OCI-LY7 (cell line): ENCODE results near the gene CYBB. TPM values are rescaled to one million over a fixed set of nuclear protein-coding genes. Genes with fewer than 3 reads are reported as not detected.
A peak's percentile ranks its signal among the peaks of the same experiment; 100 is the strongest.

Experiments used
- BruUV-seq: library from RNA; stranded (reverse); fragments of 400-500 nt; replicated peaks from 2 replicates; lab custom pipeline; 2021; lab: Mats Ljungman, UMichigan
- CTCF ChIA-PET: fragments of 300-600 bp; sonication (Branson Sonifier 250); formaldehyde crosslinking; loops from one replicate; lab custom pipeline; 2022; ENCODE audit warnings: antibody characterized with exemption; ENCODE audit not compliant: unreplicated experiment; lab: Charles Lee
- POLR2A ChIA-PET: fragments of 300-600 bp; sonication (Branson Sonifier 250); formaldehyde crosslinking; loops from one replicate; lab custom pipeline; 2022; ENCODE audit warnings: antibody characterized with exemption; lab: Charles Lee
- DNase-seq: peaks from one replicate; pipeline ENCODE4 v3.0.0-alpha.2; 2015; ENCODE audit warnings: low spot score
- H2AFZ ChIP-seq: fragments of 200-600 bp; sonication (generic), shearing (Covaris generic); 2 replicates; pipeline ENCODE4 v1.6.1; 2014; ENCODE audit warnings: mild to moderate bottlenecking, antibody characterized with exemption, low read length, moderate library complexity
- H3K27ac ChIP-seq: fragments of 200-600 bp; sonication (generic); 2 replicates; pipeline ENCODE4 v1.5.1; 2014; ENCODE audit warnings: mixed run types, low read depth, mild to moderate bottlenecking, moderate library complexity, low read length, inconsistent platforms; ENCODE audit not compliant: poor library complexity, severe bottlenecking
- H3K36me3 ChIP-seq: fragments of 200-600 bp; sonication (generic); 2 replicates; pipeline ENCODE4 v1.6.1; 2014; ENCODE audit warnings: mild to moderate bottlenecking, antibody characterized with exemption, low read length, moderate library complexity, mixed read lengths; ENCODE audit not compliant: insufficient read depth
- H3K4me1 ChIP-seq: fragments of 200-600 bp; sonication (generic); 2 replicates; pipeline ENCODE4 v1.5.1; 2014; ENCODE audit warnings: mild to moderate bottlenecking, low read length; ENCODE audit not compliant: insufficient read depth, poor library complexity, severe bottlenecking
- H3K4me2 ChIP-seq: fragments of 200-600 bp; sonication (generic); 2 replicates; pipeline ENCODE4 v1.6.1; 2014; ENCODE audit warnings: mild to moderate bottlenecking, low read length
- H3K4me3 ChIP-seq: fragments of 200-600 bp; sonication (generic); 2 replicates; pipeline ENCODE4 v1.5.1; 2014; ENCODE audit warnings: mild to moderate bottlenecking, low read depth, low read length; ENCODE audit not compliant: poor library complexity, severe bottlenecking
- H3K79me2 ChIP-seq: fragments of 200-600 bp; sonication (generic); 2 replicates; pipeline ENCODE4 v1.6.1; 2016; ENCODE audit warnings: low read depth, mild to moderate bottlenecking, low read length, moderate library complexity, mixed read lengths; ENCODE audit not compliant: insufficient read depth
- H3K9me2 ChIP-seq: fragments of 200-600 bp; sonication (generic); 2 replicates; pipeline ENCODE4 v1.6.1; 2016; ENCODE audit warnings: mild to moderate bottlenecking, low read length, mixed read lengths; ENCODE audit not compliant: insufficient read depth
- H3K9me3 ChIP-seq: fragments of 200-600 bp; sonication (generic); 2 replicates; pipeline ENCODE4 v1.6.1; 2014; ENCODE audit warnings: mild to moderate bottlenecking, mixed run types, low read length, mixed read lengths
- H4K20me1 ChIP-seq: fragments of 200-600 bp; sonication (generic); 2 replicates; pipeline ENCODE4 v1.6.1; 2014; ENCODE audit warnings: mild to moderate bottlenecking, antibody characterized with exemption, low read length, moderate library complexity, mixed read lengths; ENCODE audit not compliant: insufficient read depth
- EZH2phosphoT487 ChIP-seq: fragments of 200-600 bp; sonication (generic); IDR thresholded peaks from 2 replicates; pipeline ENCODE4 v1.6.1; 2018; ENCODE audit warnings: low read depth, borderline replicate concordance, mild to moderate bottlenecking, mixed run types, antibody characterized with exemption, low read length, moderate library complexity, mixed read lengths
- intact Hi-C: fragments of 100-400 bp; cut with micrococcal nuclease; formaldehyde crosslinking; loops from one replicate; pipeline ENCODE4 v1.10.0; 2022; ENCODE audit not compliant: unreplicated experiment
- total RNA-seq, 2 experiments: library from RNA; depleted of rRNA in 1 of 2; stranded (reverse); fragments of >200 nt in 1 of 2; shearing (Covaris generic) in 1 of 2; gene quantifications; 2 replicates each; pipeline ENCODE4 v1.2.3, GENCODE V29; 2014 to 2022
- TF ChIP-seq, protein P1 (sequence below): fragments of 200-600 bp; sonication (generic); conservative IDR thresholded peaks from 2 replicates; pipeline ENCODE4 v1.5.1; 2014; ENCODE audit warnings: mild to moderate bottlenecking, antibody characterized with exemption, low read length, moderate library complexity, mixed read lengths

Gene CYBB
- total RNA-seq, 2 experiments from 2014 or later: 25.4 to 38.3 TPM

DNA sequence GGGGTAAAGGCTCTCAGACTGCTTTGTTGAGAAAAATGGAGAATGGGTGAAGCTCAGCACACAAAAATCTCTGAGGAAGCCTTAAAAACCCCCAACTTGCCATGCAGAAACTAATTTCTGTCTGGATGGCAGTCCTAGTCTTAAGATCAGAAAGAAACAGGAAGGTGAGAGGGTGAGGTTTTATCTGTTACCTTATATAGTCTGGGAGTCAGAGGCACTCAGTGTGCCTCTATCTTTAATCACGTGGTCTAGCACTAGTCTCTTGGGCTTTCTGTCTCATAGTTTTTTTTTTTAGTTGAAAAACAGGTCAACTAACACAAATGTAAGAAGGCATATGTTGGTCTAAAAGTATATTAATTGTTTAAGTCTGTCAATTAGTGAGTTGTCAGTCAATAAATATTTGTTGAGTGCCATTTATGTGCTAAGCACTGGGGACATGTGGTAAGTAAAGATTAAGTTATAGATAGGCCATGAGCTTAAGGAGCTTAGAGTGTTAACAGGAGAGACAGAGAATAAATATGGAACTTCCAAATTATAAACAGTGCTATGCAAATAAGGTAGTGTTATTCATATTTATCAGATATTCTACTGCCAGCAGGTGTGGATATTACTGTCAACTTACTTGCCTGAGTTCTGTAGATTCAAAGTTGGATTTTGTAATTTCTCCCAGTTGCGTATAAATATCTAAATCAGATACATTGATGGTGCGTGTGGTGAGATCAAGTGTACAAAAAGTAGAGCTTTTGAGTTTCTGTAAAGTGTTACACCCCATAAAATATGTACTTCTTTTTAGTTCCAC is 7.0 kb downstream of the CYBB start:
- H3K4me2 ChIP-seq: peak overlapping the region; percentile 87
- intact Hi-C loops: loop anchor here (1.0 to 10.0 kb wide), 3 partner anchors 32 to 1018 kb away; partner anchors contain the start of gene MID1IP1
- POLR2A ChIA-PET: interaction anchor here (0.6 to 10.7 kb wide), 12 partner anchors 7 to 36 kb away, joined by 3 to 85 read pairs (median 6); partner anchors contain the start of gene CYBB
- CTCF ChIA-PET: interaction anchor here (1.4 to 1.8 kb wide), 2 partner anchors 10 to 41 kb away, joined by 5 to 7 read pairs; no protein-coding TSS in a partner anchor
- 0 out of 2 replicates have a peak overlapping the region, but pooled peaks have one; percentile 2 for H2AFZ ChIP-seq
- BruUV-seq: TSS peak; percentile 96
- H3K9me2 ChIP-seq: no peaks in the 10 kb centered on the region
- peaks cover 85% of the 10 kb centered on the region for H3K4me1 ChIP-seq
- TF ChIP-seq EZH2phosphoT487: no peak
- TF ChIP-seq, protein P1, sequence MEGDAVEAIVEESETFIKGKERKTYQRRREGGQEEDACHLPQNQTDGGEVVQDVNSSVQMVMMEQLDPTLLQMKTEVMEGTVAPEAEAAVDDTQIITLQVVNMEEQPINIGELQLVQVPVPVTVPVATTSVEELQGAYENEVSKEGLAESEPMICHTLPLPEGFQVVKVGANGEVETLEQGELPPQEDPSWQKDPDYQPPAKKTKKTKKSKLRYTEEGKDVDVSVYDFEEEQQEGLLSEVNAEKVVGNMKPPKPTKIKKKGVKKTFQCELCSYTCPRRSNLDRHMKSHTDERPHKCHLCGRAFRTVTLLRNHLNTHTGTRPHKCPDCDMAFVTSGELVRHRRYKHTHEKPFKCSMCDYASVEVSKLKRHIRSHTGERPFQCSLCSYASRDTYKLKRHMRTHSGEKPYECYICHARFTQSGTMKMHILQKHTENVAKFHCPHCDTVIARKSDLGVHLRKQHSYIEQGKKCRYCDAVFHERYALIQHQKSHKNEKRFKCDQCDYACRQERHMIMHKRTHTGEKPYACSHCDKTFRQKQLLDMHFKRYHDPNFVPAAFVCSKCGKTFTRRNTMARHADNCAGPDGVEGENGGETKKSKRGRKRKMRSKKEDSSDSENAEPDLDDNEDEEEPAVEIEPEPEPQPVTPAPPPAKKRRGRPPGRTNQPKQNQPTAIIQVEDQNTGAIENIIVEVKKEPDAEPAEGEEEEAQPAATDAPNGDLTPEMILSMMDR: no peak
- H3K36me3 ChIP-seq: peaks cover 80% of the 10 kb centered on the region
- peaks cover 71% of the 10 kb centered on the region; the same call in 1 of the 2 replicates for H3K79me2 ChIP-seq
- peak overlapping the region; percentile 58 for H3K4me3 ChIP-seq
- DNase-seq: peak; percentile 74
- peak overlapping the region; percentile 99 for H3K27ac ChIP-seq
- H3K9me3 ChIP-seq: no peaks in the 10 kb centered on the region
- no peaks in the 10 kb centered on the region for H4K20me1 ChIP-seq

DNA sequence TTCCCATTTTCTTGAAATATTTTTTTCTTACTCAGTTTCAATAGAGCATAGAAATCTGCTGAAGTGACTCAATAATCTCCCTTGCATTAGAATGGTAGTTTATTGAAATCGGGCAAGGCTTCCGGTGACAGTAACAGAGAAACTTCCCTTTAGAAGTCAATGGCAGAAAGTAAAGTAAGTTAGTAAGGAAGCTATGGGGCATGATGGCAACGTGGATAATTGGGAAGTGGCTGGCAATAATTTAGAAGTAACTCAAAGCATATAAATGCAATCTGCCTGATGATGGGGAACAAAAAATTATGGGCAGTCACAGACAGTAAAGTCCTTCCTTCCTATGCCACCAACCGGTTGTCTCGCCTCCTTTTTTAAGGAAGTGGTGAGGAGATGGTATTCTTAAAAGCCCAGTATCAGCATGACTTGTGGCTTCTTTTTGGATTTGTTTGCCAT is 7.6 kb downstream of the CYBB start:
- peak overlapping the region; percentile 99 for H3K27ac ChIP-seq

More for the DNA sequence above, 7.6 kb downstream of the CYBB start:
- ChIA-PET POLR2A (interaction anchor here (0.9 to 10.7 kb wide), 10 partner anchors 8 to 59 kb away, joined by 3 to 85 read pairs (median 4); partner anchors contain the start of gene CYBB), CTCF (interaction anchor here (1.1 kb wide), 1 partner anchor 34 kb away, joined by 3 read pairs; no protein-coding TSS in a partner anchor)
- peaks cover 65% of the 10 kb centered on the region; the same call in 1 of the 2 replicates for H3K79me2 ChIP-seq
- peak overlapping the region; percentile 2; the same call in 1 of the 2 replicates for H2AFZ ChIP-seq
- H3K4me3 ChIP-seq: peak overlapping the region; percentile 58
- BruUV-seq: no TSS peak
- no peaks in the 10 kb centered on the region for H3K9me2 ChIP-seq
- no peaks in the 10 kb centered on the region for H3K9me3 ChIP-seq
- no peak for TF ChIP-seq EZH2phosphoT487
- TF ChIP-seq, protein P1: no peak
- peak; percentile 66 for DNase-seq
- peaks cover 78% of the 10 kb centered on the region for H3K4me1 ChIP-seq
- no peaks in the 10 kb centered on the region for H4K20me1 ChIP-seq
- H3K4me2 ChIP-seq: peak overlapping the region; percentile 87
- intact Hi-C loops: loop anchor here (1.0 to 10.0 kb wide), 3 partner anchors 32 to 1017 kb away; partner anchors contain the start of gene MID1IP1
- H3K36me3 ChIP-seq: peaks cover 80% of the 10 kb centered on the region
